Renal pelvis (tissue), 12 donors: ENCODE measurements around the gene SPOUT1. TPM values are rescaled to one million over a fixed set of nuclear protein-coding genes. Genes with fewer than 3 reads are reported as not detected.
A peak's percentile ranks its signal among the peaks of the same experiment; 100 is the strongest.
"Not testable (repeated sequence)": the region's sequence is repeated elsewhere in the genome, so short reads cannot be mapped to it uniquely, and the experiment has no call there.

Source experiments
- DNase-seq: peaks from one replicate; pipeline ENCODE4 v3.0.0-alpha.2; 2013
- long read RNA-seq, 16 experiments: transcript quantifications; one replicate each; lab custom pipeline, GENCODE V29; 2026
- polyA plus RNA-seq, 3 donors: library from polyadenylated mRNA; unstranded; fragments of 120-200 nt; gene quantifications; one replicate each; pipeline ENCODE4 v1.2.1, GENCODE V29; 2013; ENCODE audit not compliant: insufficient read length in 3 of 3

SPOUT1 gene, protein sequence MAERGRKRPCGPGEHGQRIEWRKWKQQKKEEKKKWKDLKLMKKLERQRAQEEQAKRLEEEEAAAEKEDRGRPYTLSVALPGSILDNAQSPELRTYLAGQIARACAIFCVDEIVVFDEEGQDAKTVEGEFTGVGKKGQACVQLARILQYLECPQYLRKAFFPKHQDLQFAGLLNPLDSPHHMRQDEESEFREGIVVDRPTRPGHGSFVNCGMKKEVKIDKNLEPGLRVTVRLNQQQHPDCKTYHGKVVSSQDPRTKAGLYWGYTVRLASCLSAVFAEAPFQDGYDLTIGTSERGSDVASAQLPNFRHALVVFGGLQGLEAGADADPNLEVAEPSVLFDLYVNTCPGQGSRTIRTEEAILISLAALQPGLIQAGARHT
- polyA plus RNA-seq, result 10 to 100 TPM; 43.6 to 59.1 (median 43.6) TPM
- long read RNA-seq, donor 1, full-length matches to known transcripts, result 7 of 16 reads
- long read RNA-seq, donor 1, partial matches to known transcripts, result 9 of 16 reads
- long read RNA-seq, donor 1, other reads (novel, unspliced or antisense), result 0 of 16 reads
- long read RNA-seq, donor 2, full-length matches to known transcripts, result 10 of 10 reads
- long read RNA-seq, donor 2, partial matches to known transcripts, result 0 of 10 reads
- long read RNA-seq, donor 2, other reads (novel, unspliced or antisense), result 0 of 10 reads
- long read RNA-seq, donor 3, full-length matches to known transcripts, result 4 of 4 reads
- long read RNA-seq, donor 3, partial matches to known transcripts, result 0 of 4 reads
- long read RNA-seq, donor 3, other reads (novel, unspliced or antisense), result 0 of 4 reads
- long read RNA-seq, donor 4, full-length matches to known transcripts, result 10 of 10 reads
- long read RNA-seq, donor 4, partial matches to known transcripts, result 0 of 10 reads
- long read RNA-seq, donor 4, other reads (novel, unspliced or antisense), result 0 of 10 reads
- long read RNA-seq, donor 5, result 0 reads
- long read RNA-seq, donor 6, full-length matches to known transcripts, result 6 of 6 reads
- long read RNA-seq, donor 6, partial matches to known transcripts, result 0 of 6 reads
- long read RNA-seq, donor 6, other reads (novel, unspliced or antisense), result 0 of 6 reads
- long read RNA-seq, donor 7, full-length matches to known transcripts, result 8 of 8 reads
- long read RNA-seq, donor 7, partial matches to known transcripts, result 0 of 8 reads
- long read RNA-seq, donor 7, other reads (novel, unspliced or antisense), result 0 of 8 reads
- long read RNA-seq, donor 8, full-length matches to known transcripts, result 4 of 4 reads
- long read RNA-seq, donor 8, partial matches to known transcripts, result 0 of 4 reads
- long read RNA-seq, donor 8, other reads (novel, unspliced or antisense), result 0 of 4 reads
- long read RNA-seq, donor 9, full-length matches to known transcripts, result 8 of 8 reads
- long read RNA-seq, donor 9, partial matches to known transcripts, result 0 of 8 reads
- long read RNA-seq, donor 9, other reads (novel, unspliced or antisense), result 0 of 8 reads
- long read RNA-seq, donor 10, full-length matches to known transcripts, result 7 of 13 reads
- long read RNA-seq, donor 10, partial matches to known transcripts, result 6 of 13 reads
- long read RNA-seq, donor 10, other reads (novel, unspliced or antisense), result 0 of 13 reads
- long read RNA-seq, donor 11, full-length matches to known transcripts, result 4 of 4 reads
- long read RNA-seq, donor 11, partial matches to known transcripts, result 0 of 4 reads
- long read RNA-seq, donor 11, other reads (novel, unspliced or antisense), result 0 of 4 reads
- long read RNA-seq, donor 12, full-length matches to known transcripts, result 9 of 9 reads
- long read RNA-seq, donor 12, partial matches to known transcripts, result 0 of 9 reads
- long read RNA-seq, donor 12, other reads (novel, unspliced or antisense), result 0 of 9 reads
- long read RNA-seq, donor 13, full-length matches to known transcripts, result 1 of 21 reads
- long read RNA-seq, donor 13, partial matches to known transcripts, result 0 of 21 reads
- long read RNA-seq, donor 13, other reads (novel, unspliced or antisense), result 20 of 21 reads
- long read RNA-seq, donor 14, result 0 reads
- long read RNA-seq, donor 15, full-length matches to known transcripts, result 8 of 8 reads
- long read RNA-seq, donor 15, partial matches to known transcripts, result 0 of 8 reads
- long read RNA-seq, donor 15, other reads (novel, unspliced or antisense), result 0 of 8 reads
- long read RNA-seq, donor 16, full-length matches to known transcripts, result 6 of 6 reads
- long read RNA-seq, donor 16, partial matches to known transcripts, result 0 of 6 reads
- long read RNA-seq, donor 16, other reads (novel, unspliced or antisense), result 0 of 6 reads

GRCh38 chr9:128829477-128830251 is at the start of gene SPOUT1:
TSS of gene SPOUT1 (minus strand) at chr9:128829794. CDS start at chr9:128829780, 14 bp downstream.
- DNase-seq, result peak; percentile 93

DNA sequence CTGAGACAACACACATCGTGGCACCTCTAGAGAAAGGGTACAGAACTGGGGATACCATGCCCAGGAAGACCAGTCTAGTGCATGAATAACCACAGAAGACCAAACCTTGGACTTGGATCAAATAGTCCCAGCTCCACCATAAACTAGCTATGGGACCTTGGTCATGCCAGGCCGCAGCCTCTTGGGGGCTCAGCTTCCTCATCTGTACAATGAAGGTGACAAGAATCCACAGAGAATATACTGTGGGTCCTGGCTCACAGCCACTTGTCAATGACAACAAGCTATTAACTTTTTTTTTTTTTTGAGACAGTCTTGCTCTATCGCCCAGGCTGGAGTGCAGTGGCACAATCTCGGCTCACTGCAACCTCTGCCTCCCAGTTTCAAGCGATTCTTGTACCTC is 48.3 kb upstream of the SPOUT1 start:
- DNase-seq, result no peak

DNA sequence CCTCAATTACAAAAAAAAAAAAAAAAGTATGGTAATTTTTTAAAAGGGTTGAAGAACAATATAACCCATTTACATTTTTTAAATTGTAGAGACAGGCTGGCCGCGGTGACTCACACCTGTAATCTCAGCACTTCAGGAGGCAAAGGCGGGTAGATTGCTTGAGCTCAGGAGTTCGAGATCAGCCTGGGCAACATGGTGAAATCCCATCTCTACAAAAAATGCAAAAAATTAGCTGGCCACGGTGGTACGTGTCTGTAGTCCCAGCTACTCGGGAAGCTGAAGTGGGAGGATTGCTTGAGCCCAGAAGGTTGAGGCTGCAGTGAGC is 41.3 kb upstream of the SPOUT1 start:
- not testable (repeated sequence) for DNase-seq

- DNase-seq, result no peak
Observed at GRCh38 chr9:128870128-128870940, 40.7 kb upstream of the SPOUT1 start.

DNA sequence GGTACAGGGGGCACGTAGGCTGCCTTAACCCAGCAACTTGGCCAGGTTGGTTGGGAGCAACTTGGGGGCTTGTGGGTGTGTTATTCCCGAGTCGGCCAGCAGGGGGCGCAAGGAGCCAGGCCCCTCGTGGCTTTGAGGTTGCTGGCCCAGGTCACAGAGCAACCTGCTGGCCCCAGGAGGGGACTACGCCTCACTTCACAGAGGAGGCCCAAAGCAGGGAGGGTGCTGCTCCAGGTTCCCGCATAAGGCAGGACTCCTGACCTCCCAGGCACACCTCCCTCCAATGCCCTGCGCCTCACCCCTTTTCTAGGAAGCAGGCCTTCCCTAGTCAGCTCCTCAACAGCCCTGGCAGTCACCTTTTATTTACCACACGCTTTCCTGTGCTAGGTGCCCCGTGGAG is 34.1 kb upstream of the SPOUT1 start:
- no peak for DNase-seq

GRCh38 chr9:128862401-128862851 is 32.8 kb upstream of the SPOUT1 start:
- DNase-seq, result no peak

GRCh38 chr9:128861501-128861900 is 31.9 kb upstream of the SPOUT1 start:
- no peak for DNase-seq

DNA sequence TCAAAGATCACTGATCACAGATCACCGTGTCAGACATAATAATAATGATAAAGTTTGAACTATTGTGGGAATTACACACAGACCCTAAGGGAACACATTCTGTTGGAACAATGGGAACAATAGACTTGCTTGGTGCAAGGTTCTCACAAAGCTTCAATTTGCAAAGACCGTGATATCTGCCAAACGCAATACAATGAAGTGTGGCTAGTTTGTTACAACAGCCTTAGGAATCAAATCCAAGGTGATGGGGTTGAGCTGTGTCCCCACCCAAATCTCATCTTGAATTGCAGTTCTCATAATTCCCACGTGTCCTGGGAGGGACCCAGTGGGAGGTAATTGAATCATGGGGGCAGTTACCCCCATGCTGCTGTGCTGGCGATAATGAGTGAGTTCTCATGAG is 31.3 kb upstream of the SPOUT1 start:
- no peak for DNase-seq

GRCh38 chr9:128858476-128858875 is 28.9 kb upstream of the SPOUT1 start:
- DNase-seq, result not testable (repeated sequence)

DNA sequence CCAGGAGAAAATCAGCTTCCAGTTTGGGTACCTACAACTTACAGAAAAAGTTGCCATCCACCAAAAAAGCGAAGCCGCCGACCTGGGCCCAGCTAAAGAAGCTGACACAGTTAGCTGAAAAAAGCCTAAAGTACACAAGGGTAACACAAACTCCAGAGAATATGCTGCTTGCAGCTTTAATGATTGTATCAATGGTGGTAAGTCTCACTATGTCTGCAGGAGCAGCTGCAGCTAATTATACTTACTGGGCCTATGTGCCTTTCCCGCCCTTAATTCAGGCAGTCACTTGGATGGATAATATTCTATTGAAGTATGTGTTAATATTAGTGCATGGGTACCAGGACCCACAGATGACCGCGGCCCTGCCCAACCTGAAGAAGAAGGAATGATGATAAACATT is 24.9 kb upstream of the SPOUT1 start:
- DNase-seq, result not testable (repeated sequence)

GRCh38 chr9:128852646-128853045 is 23.1 kb upstream of the SPOUT1 start:
- not testable (repeated sequence) for DNase-seq

DNA sequence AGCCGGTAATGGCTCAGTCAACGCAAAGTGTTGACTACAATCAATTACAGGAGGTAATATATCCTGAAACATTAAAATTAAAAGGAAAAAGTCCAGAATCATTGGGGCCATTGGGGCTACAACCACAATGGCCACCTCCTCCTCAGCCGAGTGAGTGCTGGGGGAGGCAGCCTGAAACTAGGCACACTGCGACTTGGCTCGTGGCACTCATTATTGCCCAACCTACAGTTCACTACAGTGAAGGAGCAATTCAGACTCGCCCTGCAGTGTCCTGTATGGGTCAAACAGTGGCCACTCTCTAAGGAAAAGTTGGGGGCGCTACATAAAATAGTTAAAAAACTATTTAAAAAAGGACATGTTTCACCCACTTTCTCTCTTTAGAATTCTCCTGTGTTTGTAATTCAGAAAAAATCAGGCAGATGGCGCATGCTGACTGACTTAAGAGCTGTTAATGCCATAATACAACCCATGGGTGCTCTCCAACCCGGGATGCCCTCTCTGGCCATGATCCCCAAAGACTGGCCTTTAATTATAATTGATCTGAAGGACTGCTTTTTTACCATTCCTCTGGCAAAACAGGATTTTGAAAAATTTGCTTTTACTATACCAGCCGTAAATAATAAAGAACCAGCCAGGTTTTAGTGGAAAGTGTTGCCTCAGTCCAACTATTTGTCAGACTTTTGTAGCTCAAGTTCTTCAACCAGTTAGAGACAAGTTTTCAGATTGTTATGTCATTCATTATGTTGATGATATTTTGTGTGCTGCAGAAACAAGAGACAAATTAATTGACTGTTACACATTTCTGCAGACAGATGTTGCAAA is 22.4 kb upstream of the SPOUT1 start:
- DNase-seq, result not testable (repeated sequence)

DNA sequence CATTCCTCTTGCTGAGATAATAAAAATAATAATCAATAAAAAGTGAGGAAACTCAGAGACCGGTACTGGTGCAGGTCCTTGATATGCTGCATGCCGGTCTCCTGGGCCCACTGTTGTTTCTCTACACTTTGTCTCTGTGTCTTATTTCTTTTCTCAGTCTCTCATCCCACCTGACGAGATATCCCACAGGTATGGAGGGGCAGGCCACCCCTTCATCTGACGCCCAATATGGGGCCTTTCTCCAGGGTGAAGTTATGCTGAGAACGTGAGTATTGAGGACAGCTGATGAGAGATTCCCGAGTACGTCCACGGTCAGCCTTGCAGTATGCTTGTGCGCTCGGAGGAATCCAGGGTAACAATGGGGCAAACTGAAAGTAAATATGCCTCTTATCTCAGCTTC is 21.4 kb upstream of the SPOUT1 start:
- DNase-seq, result not testable (repeated sequence)

GRCh38 chr9:128847803-128848202 is 18.2 kb upstream of the SPOUT1 start:
- no peak for DNase-seq

DNA sequence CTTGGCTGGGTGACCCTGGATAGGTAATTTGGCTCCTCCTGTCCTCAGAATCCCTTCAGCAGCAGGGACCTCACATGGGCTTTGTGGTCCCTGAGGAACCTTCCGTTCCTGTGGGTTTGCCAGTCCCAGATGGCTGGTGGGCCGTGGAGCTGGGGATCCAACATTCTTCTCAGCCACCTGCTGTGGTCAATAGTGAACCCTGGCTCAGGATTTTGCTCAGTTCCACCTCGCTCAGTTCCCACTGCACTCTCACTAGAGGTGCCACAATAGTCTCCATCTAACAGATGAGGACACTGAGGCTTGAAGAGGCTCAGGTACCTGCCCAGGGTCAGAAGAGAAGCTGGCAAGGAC is 17.1 kb upstream of the SPOUT1 start:
- DNase-seq, result no peak

GRCh38 chr9:128845186-128845931 is 15.8 kb upstream of the SPOUT1 start:
- DNase-seq, result no peak
